Measurements from ENCODE around the gene TSPAN15.

The TSPAN15 gene

DNA sequence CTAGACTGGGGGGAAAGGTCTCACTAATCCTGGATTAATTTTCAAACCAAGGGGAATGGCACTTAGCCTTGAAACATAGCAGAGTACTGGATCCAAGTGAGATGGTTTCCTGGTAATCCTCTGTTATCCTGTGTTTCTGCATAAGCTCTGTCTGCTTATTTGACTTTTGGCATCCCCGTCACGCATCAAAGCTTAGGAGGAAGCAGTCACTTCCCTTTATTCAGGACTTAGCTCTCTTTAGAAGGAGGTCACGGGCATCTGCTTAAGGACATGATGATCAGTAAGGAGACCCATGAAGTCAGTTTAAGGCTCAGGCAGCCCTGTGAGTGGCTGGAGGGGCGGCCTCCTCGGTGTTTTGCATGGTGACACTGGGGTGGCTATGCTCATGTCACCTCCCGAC lies 30.0 kb downstream of the TSPAN15 start:
- Histone ChIP-seq H3K27me3 (ENCODE audit: control insufficient read depth, low read length) (no peaks in the 10 kb centered on the region; the same call in 1 of the 2 replicates), H3K9me2 (replicated peaks; ENCODE audit: control insufficient read depth, low read length) (no peaks in the 10 kb centered on the region), H3K4me1 (ENCODE audit: control insufficient read depth, low read length) (peaks cover 6% of the 10 kb centered on the region), H3K4me3 (ENCODE audit: low read length) (no peak overlapping the region), H3K36me3 (ENCODE audit: control insufficient read depth, low read length) (no peaks in the 10 kb centered on the region), H3K79me2 (ENCODE audit: control insufficient read depth, low read length) (no peaks in the 10 kb centered on the region), H3K9me3 (ENCODE audit: control insufficient read depth, insufficient read depth, low read length) (no peaks in the 10 kb centered on the region), H3K27ac (ENCODE audit: low read depth, low read length) (no peak overlapping the region), H3F3A (ENCODE audit: control insufficient read depth, insufficient read depth) (no peaks in the 10 kb centered on the region), H3K4me2 (ENCODE audit: low read length) (no peak overlapping the region), H4K20me1 (ENCODE audit: control insufficient read depth, insufficient read depth, low read depth, low read length) (no peaks in the 10 kb centered on the region)
- TF ChIP-seq EZH2phosphoT487 (IDR thresholded peaks at IDR 0.05; ENCODE audit: borderline replicate concordance, low read length): no peak

DNA sequence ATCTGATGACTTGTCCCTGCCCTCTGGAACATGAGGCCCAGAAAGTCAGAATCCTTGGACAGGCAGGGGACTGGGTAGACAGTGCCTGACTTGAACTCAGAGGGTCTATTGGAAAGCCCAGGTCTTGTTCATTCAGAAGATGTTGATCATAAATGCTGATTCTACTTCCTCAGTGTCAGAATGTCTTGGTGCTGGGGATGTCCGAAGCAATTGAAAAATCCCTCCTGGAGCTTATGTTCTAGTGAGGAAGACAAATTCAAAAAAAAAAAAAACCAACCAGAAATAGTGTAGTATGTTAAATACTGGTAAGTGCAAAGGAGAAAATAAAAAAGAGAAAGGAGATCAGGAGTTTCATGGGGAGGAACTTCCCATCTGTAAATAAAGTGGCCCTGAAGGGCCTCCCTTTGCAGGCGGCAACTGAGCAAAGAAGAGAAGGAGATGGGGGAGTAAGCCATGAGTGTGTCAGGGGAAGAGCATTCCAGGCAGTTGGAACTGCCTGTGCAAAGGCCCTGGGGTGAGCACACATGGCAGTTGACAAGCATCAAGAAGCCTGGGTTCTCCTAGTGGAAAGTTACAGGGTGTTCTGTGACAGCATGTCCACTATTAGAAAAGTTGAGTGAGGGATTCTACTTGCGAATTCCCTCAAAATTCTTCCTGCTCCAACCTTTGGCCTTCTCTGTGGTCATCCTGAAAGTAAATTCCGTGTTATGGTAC lies 30.7 kb downstream of the TSPAN15 start:
- TF ChIP-seq EZH2phosphoT487 (IDR thresholded peaks at IDR 0.05; ENCODE audit: borderline replicate concordance, low read length): no peak
- TF ChIP-seq, protein P1, sequence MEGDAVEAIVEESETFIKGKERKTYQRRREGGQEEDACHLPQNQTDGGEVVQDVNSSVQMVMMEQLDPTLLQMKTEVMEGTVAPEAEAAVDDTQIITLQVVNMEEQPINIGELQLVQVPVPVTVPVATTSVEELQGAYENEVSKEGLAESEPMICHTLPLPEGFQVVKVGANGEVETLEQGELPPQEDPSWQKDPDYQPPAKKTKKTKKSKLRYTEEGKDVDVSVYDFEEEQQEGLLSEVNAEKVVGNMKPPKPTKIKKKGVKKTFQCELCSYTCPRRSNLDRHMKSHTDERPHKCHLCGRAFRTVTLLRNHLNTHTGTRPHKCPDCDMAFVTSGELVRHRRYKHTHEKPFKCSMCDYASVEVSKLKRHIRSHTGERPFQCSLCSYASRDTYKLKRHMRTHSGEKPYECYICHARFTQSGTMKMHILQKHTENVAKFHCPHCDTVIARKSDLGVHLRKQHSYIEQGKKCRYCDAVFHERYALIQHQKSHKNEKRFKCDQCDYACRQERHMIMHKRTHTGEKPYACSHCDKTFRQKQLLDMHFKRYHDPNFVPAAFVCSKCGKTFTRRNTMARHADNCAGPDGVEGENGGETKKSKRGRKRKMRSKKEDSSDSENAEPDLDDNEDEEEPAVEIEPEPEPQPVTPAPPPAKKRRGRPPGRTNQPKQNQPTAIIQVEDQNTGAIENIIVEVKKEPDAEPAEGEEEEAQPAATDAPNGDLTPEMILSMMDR (IDR thresholded peaks at IDR 0.05; ENCODE audit: low read depth, low read length, poor library complexity, severe bottlenecking): no peak
- Histone ChIP-seq H3K9me2 (replicated peaks; ENCODE audit: control insufficient read depth, low read length) (no peaks in the 10 kb centered on the region), H3F3A (ENCODE audit: control insufficient read depth, insufficient read depth) (no peaks in the 10 kb centered on the region), H4K20me1 (ENCODE audit: control insufficient read depth, insufficient read depth, low read depth, low read length) (no peaks in the 10 kb centered on the region), H3K36me3 (ENCODE audit: control insufficient read depth, low read length) (no peaks in the 10 kb centered on the region), H3K4me2 (ENCODE audit: low read length) (no peak overlapping the region), H3K4me1 (ENCODE audit: control insufficient read depth, low read length) (peaks cover 6% of the 10 kb centered on the region), H3K79me2 (ENCODE audit: control insufficient read depth, low read length) (no peaks in the 10 kb centered on the region), H3K27ac (ENCODE audit: low read depth, low read length) (no peak overlapping the region), H3K27me3 (ENCODE audit: control insufficient read depth, low read length) (no peaks in the 10 kb centered on the region; the same call in 1 of the 2 replicates), H3K9me3 (ENCODE audit: control insufficient read depth, insufficient read depth, low read length) (no peaks in the 10 kb centered on the region), H3K4me3 (ENCODE audit: low read length) (no peak overlapping the region)

DNA sequence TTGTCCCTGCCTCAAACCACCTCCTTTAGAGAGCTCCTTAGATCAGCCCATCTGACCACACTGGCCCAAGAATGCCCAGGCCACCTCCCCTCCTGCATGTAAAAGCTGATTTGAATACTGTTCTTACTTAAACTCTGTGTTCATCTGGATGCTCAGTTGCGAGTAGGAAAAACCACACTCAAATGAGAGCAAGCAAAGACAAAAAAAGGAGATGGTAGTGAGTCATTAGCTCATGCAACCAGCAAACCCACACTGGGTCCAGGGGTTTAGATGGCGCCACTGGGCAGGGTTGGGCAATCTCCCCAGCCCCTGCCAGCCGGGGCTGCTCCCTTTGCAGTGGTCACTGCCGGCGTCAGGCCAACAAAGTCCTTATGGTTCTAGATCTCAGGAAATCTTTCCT lies 32.7 kb downstream of the TSPAN15 start:
- no peak overlapping the region for H3K4me2 ChIP-seq (ENCODE audit: low read length)
- H3K27ac ChIP-seq (ENCODE audit: low read depth, low read length): no peak overlapping the region
- H3F3A ChIP-seq (ENCODE audit: control insufficient read depth, insufficient read depth): no peaks in the 10 kb centered on the region
- no peaks in the 10 kb centered on the region for H3K9me2 ChIP-seq (replicated peaks; ENCODE audit: control insufficient read depth, low read length)
- H4K20me1 ChIP-seq (ENCODE audit: control insufficient read depth, insufficient read depth, low read depth, low read length): no peaks in the 10 kb centered on the region
- no peak overlapping the region for H3K4me3 ChIP-seq (ENCODE audit: low read length)
- TF ChIP-seq EZH2phosphoT487 (IDR thresholded peaks at IDR 0.05; ENCODE audit: borderline replicate concordance, low read length): no peak
- TF ChIP-seq, protein P1 (IDR thresholded peaks at IDR 0.05; ENCODE audit: low read depth, low read length, poor library complexity, severe bottlenecking): no peak
- no peaks in the 10 kb centered on the region for H3K36me3 ChIP-seq (ENCODE audit: control insufficient read depth, low read length)
- H3K79me2 ChIP-seq (ENCODE audit: control insufficient read depth, low read length): no peaks in the 10 kb centered on the region
- peaks cover 8% of the 10 kb centered on the region; the same call in 1 of the 2 replicates for H3K9me3 ChIP-seq (ENCODE audit: control insufficient read depth, insufficient read depth, low read length)
- no peaks in the 10 kb centered on the region; the same call in 1 of the 2 replicates for H3K27me3 ChIP-seq (ENCODE audit: control insufficient read depth, low read length)
- peaks cover 6% of the 10 kb centered on the region for H3K4me1 ChIP-seq (ENCODE audit: control insufficient read depth, low read length)

DNA sequence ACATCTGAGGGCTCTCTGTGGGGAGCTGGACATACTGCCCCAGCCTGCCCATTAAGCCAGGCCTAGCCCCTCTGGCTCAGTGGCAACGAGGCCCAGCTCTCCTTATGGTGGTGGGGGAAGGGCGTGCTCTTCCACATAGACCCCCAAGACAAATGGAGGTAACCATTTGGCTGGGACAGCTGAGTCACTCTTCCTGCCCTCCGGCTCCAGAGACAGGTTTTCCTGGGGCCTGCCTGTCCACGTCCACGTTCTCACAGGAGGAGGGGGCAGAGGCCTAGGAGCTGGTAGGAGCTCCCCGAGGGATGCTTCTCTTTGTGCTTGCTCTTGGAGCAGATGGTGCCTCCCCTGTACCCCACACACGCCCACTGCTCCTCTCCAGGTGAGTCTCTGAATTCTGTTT lies 33.5 kb downstream of the TSPAN15 start:
- peaks cover 6% of the 10 kb centered on the region for H3K4me1 ChIP-seq (ENCODE audit: control insufficient read depth, low read length)
- no peaks in the 10 kb centered on the region for H3K27me3 ChIP-seq (ENCODE audit: control insufficient read depth, low read length)
- H3K79me2 ChIP-seq (ENCODE audit: control insufficient read depth, low read length): no peaks in the 10 kb centered on the region
- no peaks in the 10 kb centered on the region for H3F3A ChIP-seq (ENCODE audit: control insufficient read depth, insufficient read depth)
- H3K27ac ChIP-seq (ENCODE audit: low read depth, low read length): no peak overlapping the region
- H3K4me3 ChIP-seq (ENCODE audit: low read length): no peak overlapping the region
- peaks cover 13% of the 10 kb centered on the region; the same call in 1 of the 2 replicates for H3K9me3 ChIP-seq (ENCODE audit: control insufficient read depth, insufficient read depth, low read length)
- no peaks in the 10 kb centered on the region for H4K20me1 ChIP-seq (ENCODE audit: control insufficient read depth, insufficient read depth, low read depth, low read length)
- no peak overlapping the region for H3K4me2 ChIP-seq (ENCODE audit: low read length)
- no peaks in the 10 kb centered on the region for H3K9me2 ChIP-seq (replicated peaks; ENCODE audit: control insufficient read depth, low read length)
- H3K36me3 ChIP-seq (ENCODE audit: control insufficient read depth, low read length): no peaks in the 10 kb centered on the region
- TF ChIP-seq, protein P1 (IDR thresholded peaks at IDR 0.05; ENCODE audit: low read depth, low read length, poor library complexity, severe bottlenecking): no peak
- no peak for TF ChIP-seq EZH2phosphoT487 (IDR thresholded peaks at IDR 0.05; ENCODE audit: borderline replicate concordance, low read length)

All from DOHH2 (cell line).